IMR-90 (cell line): ENCODE results near the gene COLEC12. TPM values are rescaled to one million over a fixed set of nuclear protein-coding genes. Genes with fewer than 3 reads are reported as not detected.

Experiments used
- ATAC-seq: fragments of 200-7000 bp; cut with Tn5 transposase; 2 replicates; pipeline ENCODE4 v1.9.1; 2020; ENCODE audit warnings: low read depth, mild to moderate bottlenecking, moderate library complexity
- BruUV-seq: library from RNA; stranded (reverse); fragments of 400-500 nt; replicated peaks from 2 replicates; lab custom pipeline; 2021; lab: Mats Ljungman, UMichigan
- CTCF ChIA-PET: fragments of 300-600 bp; formaldehyde crosslinking; extraction: SDS; loops from one replicate; lab custom pipeline; 2021; ENCODE audit warnings: antibody characterized with exemption; lab: Yijun Ruan, JAX
- POLR2A ChIA-PET: fragments of 300-600 bp; sonication (Branson Sonifier 250); formaldehyde crosslinking; loops from one replicate; lab custom pipeline; 2022; ENCODE audit warnings: antibody characterized with exemption; ENCODE audit not compliant: unreplicated experiment; lab: Charles Lee
- DNase-seq: peaks from one replicate; pipeline ENCODE4 v3.0.0; 2013
- H2AFZ ChIP-seq: replicated peaks from 2 replicates; pipeline ENCODE3; 2013; ENCODE audit warnings: low read length, mild to moderate bottlenecking; ENCODE audit not compliant: poor library complexity
- H2AK5ac ChIP-seq: 2 replicates; pipeline ENCODE4 v1.6.1; 2013; ENCODE audit warnings: low read depth, low read length, inconsistent platforms
- H2AK9ac ChIP-seq: replicated peaks from 2 replicates; pipeline ENCODE3; 2013; ENCODE audit warnings: mild to moderate bottlenecking, low read depth, low read length, moderate library complexity; ENCODE audit not compliant: poor library complexity
- H2BK120ac ChIP-seq: 2 replicates; pipeline ENCODE4 v1.6.1; 2013; ENCODE audit warnings: low read depth, low read length, inconsistent platforms
- H2BK15ac ChIP-seq: 3 replicates; pipeline ENCODE4 v1.6.1; 2013; ENCODE audit warnings: low read depth, low read length, inconsistent platforms
- H2BK20ac ChIP-seq: 2 replicates; pipeline ENCODE4 v1.6.1; 2013; ENCODE audit warnings: low read depth, mild to moderate bottlenecking, inconsistent platforms, low read length, moderate library complexity
- H2BK5ac ChIP-seq: 2 replicates; pipeline ENCODE4 v1.6.1; 2013; ENCODE audit warnings: mild to moderate bottlenecking, low read depth, low read length, inconsistent platforms; ENCODE audit not compliant: poor library complexity, severe bottlenecking
- H3K14ac ChIP-seq: replicated peaks from 2 replicates; pipeline ENCODE4 v1.6.1; 2013; ENCODE audit warnings: low read depth, low read length, inconsistent platforms
- H3K18ac ChIP-seq: 2 replicates; pipeline ENCODE4 v1.6.1; 2013; ENCODE audit warnings: low read depth, low read length, control low read depth
- H3K23ac ChIP-seq: 2 replicates; pipeline ENCODE4 v1.6.1; 2013; ENCODE audit warnings: low read depth, low read length, inconsistent platforms
- H3K27ac ChIP-seq: 2 replicates; pipeline ENCODE4 v1.5.1; 2013; ENCODE audit warnings: mild to moderate bottlenecking, control low read depth, low read length; ENCODE audit not compliant: insufficient read depth
- H3K27me3 ChIP-seq: 2 replicates; pipeline ENCODE4 v1.6.1; 2013; ENCODE audit warnings: low read length; ENCODE audit not compliant: control insufficient read depth, insufficient read depth
- H3K36me3 ChIP-seq: 2 replicates; pipeline ENCODE4 v1.6.1; 2013; ENCODE audit warnings: low read length, mixed read lengths; ENCODE audit not compliant: control insufficient read depth, insufficient read depth
- H3K4ac ChIP-seq: 2 replicates; pipeline ENCODE4 v1.6.1; 2013; ENCODE audit warnings: low read depth, low read length, inconsistent platforms
- H3K4me1 ChIP-seq: 2 replicates; pipeline ENCODE4 v1.6.1; 2013; ENCODE audit warnings: low read length, mixed read lengths; ENCODE audit not compliant: control insufficient read depth, insufficient read depth
- H3K4me2 ChIP-seq: 2 replicates; pipeline ENCODE4 v1.6.1; 2013; ENCODE audit warnings: low read depth, mild to moderate bottlenecking, control low read depth, low read length, moderate library complexity
- H3K4me3 ChIP-seq: 2 replicates; pipeline ENCODE4 v1.5.1; 2013; ENCODE audit warnings: low read depth, mild to moderate bottlenecking, control low read depth, low read length, moderate library complexity; ENCODE audit not compliant: insufficient read depth
- H3K56ac ChIP-seq: 2 replicates; pipeline ENCODE4 v1.6.1; 2013; ENCODE audit warnings: low read length, inconsistent platforms; ENCODE audit not compliant: insufficient read depth; ENCODE audit errors: extremely low read depth
- H3K79me1 ChIP-seq, 2 experiments: 2 replicates each; pipeline ENCODE4 v1.6.1; 2013; ENCODE audit warnings: low read length in 2 of 2, inconsistent platforms in 1 of 2, low read depth in 1 of 2
- H3K9ac ChIP-seq: 2 replicates; pipeline ENCODE4 v1.6.1; 2013; ENCODE audit warnings: low read depth, low read length, control low read depth
- H3K9me1 ChIP-seq: 2 replicates; pipeline ENCODE4 v1.6.1; 2013; ENCODE audit warnings: low read length, inconsistent platforms; ENCODE audit not compliant: insufficient read depth
- H3K9me3 ChIP-seq: 2 replicates; pipeline ENCODE4 v1.6.1; 2013; ENCODE audit warnings: low read length; ENCODE audit not compliant: control insufficient read depth, insufficient read depth
- H4K20me1 ChIP-seq: 2 replicates; pipeline ENCODE4 v1.6.1; 2013; ENCODE audit warnings: low read length, inconsistent platforms; ENCODE audit not compliant: insufficient read depth
- H4K5ac ChIP-seq: 2 replicates; pipeline ENCODE4 v1.6.1; 2013; ENCODE audit warnings: mild to moderate bottlenecking, low read depth, low read length, control low read depth
- H4K8ac ChIP-seq, 2 experiments: 2 replicates each; pipeline ENCODE4 v1.6.1; 2013; ENCODE audit warnings: low read depth in 2 of 2, low read length in 2 of 2, control low read depth in 1 of 2, inconsistent platforms in 1 of 2
- H4K91ac ChIP-seq: 2 replicates; pipeline ENCODE4 v1.6.1; 2013; ENCODE audit warnings: low read depth, low read length, inconsistent platforms; ENCODE audit not compliant: insufficient read depth
- CHD1 ChIP-seq: IDR thresholded peaks from 2 replicates; pipeline ENCODE4 v1.6.1; 2012; ENCODE audit warnings: low read depth, low read length, improper control_type of control experiment
- MAZ ChIP-seq: IDR thresholded peaks from 2 replicates; pipeline ENCODE4 v1.6.1; 2012; ENCODE audit warnings: low read depth, mild to moderate bottlenecking, low read length, improper control_type of control experiment, moderate library complexity, borderline replicate concordance
- MXI1 ChIP-seq: IDR thresholded peaks from 2 replicates; pipeline ENCODE4 v1.6.1; 2012; ENCODE audit warnings: low read depth, mild to moderate bottlenecking, low read length, moderate library complexity, borderline replicate concordance
- RCOR1 ChIP-seq: IDR thresholded peaks from 2 replicates; pipeline ENCODE4 v1.6.1; 2012; ENCODE audit warnings: mild to moderate bottlenecking, low read length, improper control_type of control experiment; ENCODE audit not compliant: insufficient replicate concordance
- RFX5 ChIP-seq: IDR thresholded peaks from 2 replicates; pipeline ENCODE4 v1.8.0; 2012; ENCODE audit warnings: low read depth, mild to moderate bottlenecking, low read length, moderate library complexity
- SMC3 ChIP-seq: fragments of 150-350 bp; IDR thresholded peaks from 2 replicates; pipeline ENCODE4 v1.6.1; 2016; ENCODE audit warnings: low read depth, mild to moderate bottlenecking, antibody characterized with exemption, low read length, moderate library complexity
- WGBS, 2 experiments: methylation state at CpG; one replicate each; pipeline versions ENCODE4 v1.1.5 to v1.1.7; 2013; ENCODE audit warnings: missing lambda C conversion rate in 2 of 2; ENCODE audit not compliant: insufficient read length in 1 of 2; ENCODE audit errors: extremely low coverage in 2 of 2; 5-methylcytosine and 5-hydroxymethylcytosine counted together
- dilution Hi-C: fragments of 300-500 bp; cut with HindIII; formaldehyde crosslinking; loops from one replicate; pipeline ENCODE4 v1.14.3; 2018; ENCODE audit warnings: low sequenced_read_pairs; ENCODE audit not compliant: unreplicated experiment
- in situ Hi-C: fragments of 300-500 bp; cut with MboI; formaldehyde crosslinking; loops from 3 replicates; pipeline ENCODE4 v1.14.3; 2019; ENCODE audit warnings: low sequenced_read_pairs, inconsistent platforms, mixed read lengths
- intact Hi-C: fragments of 100-400 bp; cut with micrococcal nuclease; formaldehyde crosslinking; loops from 2 replicates; pipeline ENCODE4 v1.10.0; 2022
- polyA plus RNA-seq, 3 experiments: library from polyadenylated mRNA; depleted of rRNA; stranded (reverse); fragments of >200 nt; gene quantifications; 2 replicates each; pipeline ENCODE4 v1.2.3, GENCODE V29; 2012; ENCODE audit warnings: low replicate concordance in 1 of 3
- total RNA-seq: library from RNA; depleted of rRNA; stranded (reverse); fragments of >200 nt; gene quantifications from 2 replicates; pipeline ENCODE4 v1.2.3, GENCODE V29; 2012
- TF ChIP-seq, protein P1 (sequence below): conservative IDR thresholded peaks from 2 replicates; pipeline ENCODE4 v1.5.1; 2012; ENCODE audit warnings: mild to moderate bottlenecking, low read depth, low read length, improper control_type of control experiment

COLEC12 gene
- total and polyA plus RNA-seq, 2 of the 4 experiments (the other 2 are of a cell fraction): 1.0 to 2.3 TPM

DNA sequence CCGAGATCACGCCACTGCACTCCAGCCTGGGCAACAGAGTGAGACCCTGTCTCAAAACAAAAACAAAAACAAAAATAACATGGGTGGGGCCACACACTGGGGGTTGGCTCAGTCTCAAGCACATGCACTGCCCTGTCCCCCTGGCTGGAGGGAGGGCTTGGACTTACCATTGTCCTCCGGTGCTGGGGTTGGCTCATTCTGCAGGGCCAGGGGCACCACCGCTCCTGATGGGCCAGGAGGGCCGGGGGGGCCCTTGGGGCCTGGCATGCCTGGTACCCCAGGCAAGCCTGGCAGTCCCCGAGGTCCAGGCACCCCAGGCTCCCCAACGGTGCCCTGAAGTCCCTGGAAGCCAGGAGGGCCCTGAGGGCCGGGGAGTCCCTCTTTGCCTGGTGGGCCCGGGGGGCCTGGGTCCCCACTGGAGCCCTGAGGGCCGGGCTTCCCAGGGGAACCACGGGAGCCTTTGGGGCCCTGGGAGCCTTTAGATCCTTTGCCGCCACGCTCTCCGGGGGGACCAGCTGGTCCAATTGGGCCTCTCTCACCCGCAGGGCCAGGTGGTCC, 165.8 kb downstream of the COLEC12 start:
- H3K18ac ChIP-seq: no peak overlapping the region
- H3K36me3 ChIP-seq: no peaks in the 10 kb centered on the region
- ChIA-PET CTCF (no interaction called here), POLR2A (no interaction called here)
- no peak overlapping the region for H4K91ac ChIP-seq
- no peak overlapping the region for H2BK15ac ChIP-seq
- WGBS, 2 experiments: 85% methylated on average over 4 of the region's 15 CpGs; no CpG with 5 or more reads in 1 of the 2 experiments
- intact Hi-C loops: no loop called here
- H2AFZ ChIP-seq: no peak overlapping the region
- H4K20me1 ChIP-seq: no peaks in the 10 kb centered on the region; the same call in 1 of the 2 replicates
- no peak overlapping the region for H4K8ac ChIP-seq
- no peak overlapping the region for H3K4me3 ChIP-seq
- H3K27me3 ChIP-seq: peaks cover 45% of the 10 kb centered on the region
- no peaks in the 10 kb centered on the region for H3K9me3 ChIP-seq
- no peak overlapping the region for H3K4ac ChIP-seq
- H3K4me2 ChIP-seq: no peak overlapping the region
- no peak overlapping the region for H2BK120ac ChIP-seq
- in situ Hi-C loops: no loop called here
- H2AK9ac ChIP-seq: no peak overlapping the region
- TF ChIP-seq MAZ (no peak), SMC3 (no peak), MXI1 (no peak), RFX5 (no peak), RCOR1 (no peak), CHD1 (no peak)
- TF ChIP-seq, protein P1, sequence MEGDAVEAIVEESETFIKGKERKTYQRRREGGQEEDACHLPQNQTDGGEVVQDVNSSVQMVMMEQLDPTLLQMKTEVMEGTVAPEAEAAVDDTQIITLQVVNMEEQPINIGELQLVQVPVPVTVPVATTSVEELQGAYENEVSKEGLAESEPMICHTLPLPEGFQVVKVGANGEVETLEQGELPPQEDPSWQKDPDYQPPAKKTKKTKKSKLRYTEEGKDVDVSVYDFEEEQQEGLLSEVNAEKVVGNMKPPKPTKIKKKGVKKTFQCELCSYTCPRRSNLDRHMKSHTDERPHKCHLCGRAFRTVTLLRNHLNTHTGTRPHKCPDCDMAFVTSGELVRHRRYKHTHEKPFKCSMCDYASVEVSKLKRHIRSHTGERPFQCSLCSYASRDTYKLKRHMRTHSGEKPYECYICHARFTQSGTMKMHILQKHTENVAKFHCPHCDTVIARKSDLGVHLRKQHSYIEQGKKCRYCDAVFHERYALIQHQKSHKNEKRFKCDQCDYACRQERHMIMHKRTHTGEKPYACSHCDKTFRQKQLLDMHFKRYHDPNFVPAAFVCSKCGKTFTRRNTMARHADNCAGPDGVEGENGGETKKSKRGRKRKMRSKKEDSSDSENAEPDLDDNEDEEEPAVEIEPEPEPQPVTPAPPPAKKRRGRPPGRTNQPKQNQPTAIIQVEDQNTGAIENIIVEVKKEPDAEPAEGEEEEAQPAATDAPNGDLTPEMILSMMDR: no peak
- no TSS peak for BruUV-seq
- no peak for DNase-seq
- H4K5ac ChIP-seq: no peak overlapping the region
- no peak overlapping the region for H3K56ac ChIP-seq
- no peak overlapping the region for H2BK20ac ChIP-seq
- ATAC-seq: no peak
- H3K14ac ChIP-seq: no peak overlapping the region
- H3K9me1 ChIP-seq: no peaks in the 10 kb centered on the region
- H3K79me1 ChIP-seq: no peaks in the 10 kb centered on the region
- no peak overlapping the region for H3K23ac ChIP-seq
- H2BK5ac ChIP-seq: no peak overlapping the region
- dilution Hi-C loops: no loop called here
- H3K27ac ChIP-seq: no peak overlapping the region
- peaks cover 7% of the 10 kb centered on the region; the same call in 1 of the 2 replicates for H3K4me1 ChIP-seq
- H3K9ac ChIP-seq: no peak overlapping the region
- no peak overlapping the region for H2AK5ac ChIP-seq
